ENCODE measurements around the gene FZR1.
"Not testable (repeated sequence)": the region's sequence is repeated elsewhere in the genome, so short reads cannot be mapped to it uniquely, and the experiment has no call there.

Gene FZR1

GRCh38 chr19:3504735-3505134 lies 1.4 kb upstream of the FZR1 start:
- no peak overlapping the region for H3K4me3 ChIP-seq (ENCODE audit: low read length)
- TF ChIP-seq CTCF (IDR thresholded peaks at IDR 0.05; ENCODE audit: insufficient read depth, low read depth, low read length, missing control alignments): no peak
- no peak for DNase-seq (ENCODE audit: low read depth)

GRCh38 chr19:3506384-3507340 lies 551 bp downstream of the FZR1 start:
- H3K4me3 ChIP-seq (ENCODE audit: low read length): peak overlapping the region; percentile 80
- DNase-seq (ENCODE audit: low read depth): no peak
- TF ChIP-seq CTCF (IDR thresholded peaks at IDR 0.05; ENCODE audit: insufficient read depth, low read depth, low read length, missing control alignments): no peak

GRCh38 chr19:3507371-3508120 lies 1.4 kb downstream of the FZR1 start:
- peak; percentile 39 for DNase-seq (ENCODE audit: low read depth)
- H3K4me3 ChIP-seq (ENCODE audit: low read length): peak overlapping the region; percentile 80
- TF ChIP-seq CTCF (IDR thresholded peaks at IDR 0.05; ENCODE audit: insufficient read depth, low read depth, low read length, missing control alignments): no peak

- H3K4me3 ChIP-seq (ENCODE audit: low read length); DNase-seq (ENCODE audit: low read depth): not testable (repeated sequence)
These were observed 2.1 kb downstream of the FZR1 start for GRCh38 chr19:3508121-3508661.

- H3K4me3 ChIP-seq (ENCODE audit: low read length): no peak overlapping the region
These were observed 2.8 kb downstream of the FZR1 start for GRCh38 chr19:3508771-3509535.

GRCh38 chr19:3509566-3509989 lies 3.5 kb downstream of the FZR1 start:
- TF ChIP-seq CTCF (IDR thresholded peaks at IDR 0.05; ENCODE audit: insufficient read depth, low read depth, low read length, missing control alignments): no peak
- no peak overlapping the region for H3K4me3 ChIP-seq (ENCODE audit: low read length)
- peak; percentile 95 for DNase-seq (ENCODE audit: low read depth)

More at GRCh38 chr19:3508771-3509535, 2.8 kb downstream of the FZR1 start:
- no peak for DNase-seq (ENCODE audit: low read depth)
- no peak for TF ChIP-seq CTCF (IDR thresholded peaks at IDR 0.05; ENCODE audit: insufficient read depth, low read depth, low read length, missing control alignments)

Measured in epithelial cell of esophagus (primary cell).